OCI-M2 (cell line): ENCODE results near the gene ANXA6.

ENCODE experiments used
- DNase-seq: peaks from one replicate; lab custom pipeline; 2025; ENCODE audit not compliant: unreplicated experiment; lab: John Stamatoyannopoulos, UW

The ANXA6 gene

DNA sequence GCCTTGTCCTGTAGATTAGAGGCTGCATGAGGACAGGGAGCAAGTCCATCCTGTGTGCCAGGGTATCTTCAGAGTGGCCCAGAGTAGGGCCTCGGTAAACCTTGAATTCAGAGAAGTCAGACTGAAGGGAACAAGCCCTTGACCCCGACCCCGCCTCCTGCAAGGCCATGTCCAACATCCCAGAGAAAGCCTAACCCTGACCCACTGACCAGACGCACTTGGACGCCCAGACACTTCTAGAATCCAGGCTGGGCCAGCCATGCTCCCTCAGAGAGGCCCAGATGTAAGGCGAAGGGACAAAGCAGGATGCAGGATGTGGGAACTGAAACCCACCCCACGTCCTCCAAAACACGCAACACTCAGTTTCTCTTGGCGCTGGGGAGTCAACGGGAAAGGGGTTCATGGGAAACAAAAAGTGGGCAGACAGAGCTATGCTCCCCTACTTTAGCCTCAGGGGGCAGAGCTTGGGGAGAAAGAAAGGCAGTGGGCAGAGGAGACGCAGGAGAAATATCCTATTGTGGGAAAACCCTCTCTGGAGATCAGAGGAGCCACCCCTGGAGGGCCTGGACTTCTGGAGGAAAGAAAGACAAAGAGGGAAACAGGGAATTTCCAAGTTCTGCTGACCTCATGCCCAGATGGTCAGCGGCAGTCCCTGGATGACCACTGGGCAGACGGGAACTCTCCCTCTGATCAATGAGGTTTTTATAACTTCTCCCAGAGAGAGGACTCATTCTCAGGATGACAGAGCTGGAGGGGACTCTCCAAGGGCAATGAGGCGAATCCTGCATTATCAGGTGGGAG is 89.7 kb downstream of the ANXA6 start:
- DNase-seq = no peak

DNA sequence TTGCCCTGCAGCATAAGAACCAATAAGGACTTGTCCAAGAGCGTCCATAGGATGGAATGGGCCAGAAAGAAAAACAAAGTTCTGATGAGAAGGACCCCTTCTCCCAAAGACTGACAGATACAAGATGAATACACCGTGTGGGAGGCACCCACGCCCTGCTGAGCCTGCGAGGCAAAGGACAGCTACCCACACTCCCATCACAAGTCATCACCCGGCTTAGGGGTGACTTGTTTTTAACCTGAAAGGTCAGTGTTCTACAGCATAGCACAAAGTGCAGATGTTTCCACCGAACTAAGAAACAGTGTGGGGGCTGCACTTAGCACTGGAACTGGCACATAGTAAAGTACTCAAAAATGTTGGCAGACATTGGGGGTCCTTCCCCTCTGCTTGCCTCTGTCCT is 90.7 kb downstream of the ANXA6 start:
- no peak for DNase-seq

DNA sequence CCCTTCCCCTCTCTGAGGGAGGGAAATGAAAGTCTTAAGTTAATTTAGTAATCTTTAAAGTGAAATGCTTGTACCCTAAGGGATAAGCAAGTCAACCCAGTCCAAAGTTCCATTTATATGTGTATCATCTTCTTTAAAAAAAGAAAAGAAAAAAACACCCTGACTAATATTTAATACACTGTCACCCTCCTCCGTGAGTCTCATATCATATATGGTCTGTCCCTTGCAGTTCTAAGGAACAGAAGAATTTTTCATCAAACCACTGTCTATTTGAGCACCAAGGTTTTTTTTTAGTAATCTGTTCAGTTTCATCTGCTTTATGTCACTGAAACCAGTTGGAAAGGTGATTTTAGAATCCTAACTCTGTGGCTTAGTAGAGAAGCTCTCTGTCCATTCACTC is 92.0 kb downstream of the ANXA6 start:
- no peak for DNase-seq

DNA sequence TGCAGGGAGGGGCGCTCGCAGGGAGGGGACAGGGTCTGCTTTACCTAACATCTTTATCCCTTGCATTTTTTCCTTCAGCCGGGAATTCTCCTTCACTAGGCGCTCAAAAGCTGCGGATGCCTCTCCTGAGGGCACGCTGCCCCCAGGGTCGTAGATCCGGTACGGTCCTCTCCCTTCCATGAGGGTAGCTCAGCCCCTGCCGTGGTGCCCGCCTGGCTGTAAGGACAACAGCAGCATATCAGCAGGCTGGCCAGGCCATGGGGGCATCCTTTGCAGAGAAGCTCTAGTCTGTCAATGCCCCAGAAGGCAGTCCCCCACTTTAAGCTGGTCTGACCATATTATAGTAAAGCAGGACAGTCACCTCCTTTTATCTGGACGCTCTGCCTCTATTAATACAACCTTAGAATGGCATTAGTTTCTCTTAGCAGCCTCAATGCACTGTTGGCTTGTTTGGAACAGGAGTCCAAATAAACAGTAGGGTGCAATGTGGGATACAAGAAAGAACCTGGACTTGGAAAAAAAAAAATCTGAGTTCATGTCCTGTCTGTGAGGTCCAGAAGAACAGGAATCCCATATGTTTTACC is 92.6 kb downstream of the ANXA6 start:
- DNase-seq = no peak

DNA sequence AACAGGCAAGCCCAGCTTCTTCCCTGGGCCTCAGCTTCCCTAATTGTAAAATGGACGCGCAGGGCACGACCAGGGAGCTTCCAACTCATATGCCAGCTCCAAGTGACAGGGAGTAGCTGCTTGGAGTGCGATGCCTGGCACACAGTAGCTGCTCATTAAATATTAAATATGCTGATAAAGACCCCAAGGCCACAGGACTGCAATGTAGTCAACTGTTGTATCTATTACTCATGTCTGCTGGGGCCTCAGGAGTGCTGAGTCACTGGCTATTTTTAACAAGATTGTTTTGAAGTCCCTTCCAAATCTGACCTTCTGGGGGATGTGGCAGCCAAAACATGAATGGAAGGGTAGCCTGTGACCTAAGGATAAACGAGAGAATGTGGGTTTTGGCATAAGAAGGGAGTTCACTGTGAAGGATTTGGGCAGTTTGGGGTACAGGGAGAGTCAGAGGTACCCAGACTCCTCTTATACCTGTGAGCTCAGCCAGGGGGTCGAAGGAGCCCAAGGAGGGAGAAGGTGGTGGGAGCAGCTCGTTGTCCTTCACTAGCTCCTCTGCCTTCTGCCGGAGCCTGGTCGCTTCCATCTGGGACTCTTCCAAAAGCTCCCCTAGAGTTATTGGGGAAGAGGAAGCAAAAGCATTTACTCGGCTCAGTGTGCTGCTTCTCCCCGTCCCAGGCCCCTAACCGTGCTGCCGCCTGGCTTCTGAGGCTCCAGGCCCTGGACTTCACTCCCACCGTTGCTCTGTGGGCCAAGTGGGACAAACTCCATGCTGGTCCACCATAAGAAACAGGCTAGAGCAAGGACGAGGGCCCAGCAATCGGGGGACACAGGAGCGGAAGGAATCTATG is 94.2 kb downstream of the ANXA6 start:
- no peak for DNase-seq

DNA sequence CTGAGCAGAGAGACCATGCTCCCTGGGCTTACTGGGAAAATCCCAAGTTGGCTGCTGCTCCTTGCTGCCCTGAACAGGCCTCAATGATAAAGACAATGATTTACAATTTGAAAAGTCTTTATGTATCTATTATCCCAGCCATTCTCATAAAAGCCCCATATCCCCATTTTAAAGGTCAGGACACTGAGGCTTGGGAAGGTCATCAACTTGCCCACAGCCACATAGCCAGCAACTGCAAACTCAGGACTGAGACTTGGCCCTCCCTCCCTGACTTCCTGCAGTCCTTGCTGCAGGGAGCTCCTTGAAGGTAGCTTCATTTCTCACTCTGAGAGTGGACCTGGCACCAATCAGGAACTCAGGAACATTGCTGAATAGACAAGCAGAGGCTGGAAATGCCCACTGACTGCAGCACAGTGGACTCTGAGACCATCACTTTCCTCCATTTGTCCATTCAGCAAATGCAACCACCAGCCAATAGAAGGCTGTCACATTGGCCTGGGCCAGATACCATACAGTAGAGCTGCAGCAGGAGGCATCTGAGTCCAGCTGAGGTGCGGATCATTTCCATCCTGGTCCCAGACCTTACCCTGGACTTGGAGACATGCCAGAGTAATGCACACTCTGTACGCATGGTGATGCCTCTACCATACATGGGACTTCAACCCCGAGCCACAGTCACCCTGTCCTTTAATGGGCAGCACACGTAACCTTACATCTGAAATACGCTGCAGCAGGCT is 95.0 kb downstream of the ANXA6 start:
- no peak for DNase-seq

DNA sequence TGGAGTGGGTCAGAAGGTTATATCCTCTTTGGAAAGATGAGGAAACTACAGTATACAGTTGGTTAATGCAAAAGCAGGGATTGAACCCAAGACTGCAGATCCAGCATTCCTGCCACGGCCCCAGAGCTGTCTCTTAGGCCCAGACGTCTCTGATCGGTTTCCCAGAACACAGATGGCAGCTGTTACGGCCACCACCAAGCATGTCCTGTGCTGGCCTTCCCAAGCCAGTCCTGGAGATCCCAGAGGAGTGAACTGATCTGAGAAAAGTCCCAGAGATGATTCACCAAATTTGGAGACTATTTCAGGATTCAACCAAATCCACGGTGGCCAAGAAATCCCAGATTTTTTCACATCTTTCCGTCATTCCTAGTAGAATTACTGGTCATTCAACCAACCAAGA is 96.8 kb downstream of the ANXA6 start:
- no peak for DNase-seq

DNA sequence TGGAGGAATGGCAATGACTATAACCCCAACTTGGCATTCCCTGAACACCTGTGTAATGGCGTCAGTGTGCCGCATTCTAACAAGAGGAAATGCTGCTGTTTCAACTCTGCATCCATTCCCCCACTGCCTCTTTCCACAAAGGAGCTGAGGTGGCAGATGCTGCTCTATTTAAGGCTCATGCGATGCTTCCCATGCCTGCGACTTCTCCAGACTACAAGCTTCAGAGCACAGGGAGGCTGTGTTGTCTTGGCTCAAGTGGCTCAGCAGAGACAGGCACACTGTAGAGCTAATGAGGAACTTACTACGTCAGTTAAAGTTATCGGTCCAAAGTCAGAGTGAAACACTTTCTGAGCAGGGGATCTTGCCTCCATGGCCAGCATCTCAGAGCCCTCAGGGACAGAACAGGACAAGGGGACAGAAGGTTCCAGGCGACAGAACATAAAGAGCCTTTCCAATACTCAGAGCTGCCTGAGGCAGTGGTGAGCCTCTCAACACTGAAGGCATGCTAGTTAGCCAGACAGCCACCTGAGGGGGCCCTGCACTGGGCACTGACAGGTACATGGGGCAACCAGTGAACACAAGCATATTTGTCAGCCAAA is 98.6 kb downstream of the ANXA6 start:
- no peak for DNase-seq

DNA sequence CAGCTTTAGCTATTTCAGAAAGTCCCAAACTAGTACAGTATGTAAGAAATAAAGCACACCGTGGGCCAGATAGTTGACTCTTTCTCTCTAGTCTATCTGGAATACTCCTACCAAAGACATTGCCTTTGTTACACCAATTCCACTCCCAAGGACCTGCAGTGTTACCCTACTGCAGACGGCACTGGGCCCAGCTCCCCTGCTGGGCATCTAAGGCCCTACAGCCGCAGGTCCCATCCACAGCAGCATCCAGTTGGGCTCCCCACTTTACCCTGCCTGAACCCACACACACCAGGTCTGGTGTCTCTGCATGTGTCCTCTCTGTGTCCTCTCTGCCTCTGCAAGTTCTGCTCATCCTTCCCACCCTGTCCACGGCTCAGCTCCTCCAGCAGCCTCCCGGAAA is 99.3 kb downstream of the ANXA6 start:
- no peak for DNase-seq

DNA sequence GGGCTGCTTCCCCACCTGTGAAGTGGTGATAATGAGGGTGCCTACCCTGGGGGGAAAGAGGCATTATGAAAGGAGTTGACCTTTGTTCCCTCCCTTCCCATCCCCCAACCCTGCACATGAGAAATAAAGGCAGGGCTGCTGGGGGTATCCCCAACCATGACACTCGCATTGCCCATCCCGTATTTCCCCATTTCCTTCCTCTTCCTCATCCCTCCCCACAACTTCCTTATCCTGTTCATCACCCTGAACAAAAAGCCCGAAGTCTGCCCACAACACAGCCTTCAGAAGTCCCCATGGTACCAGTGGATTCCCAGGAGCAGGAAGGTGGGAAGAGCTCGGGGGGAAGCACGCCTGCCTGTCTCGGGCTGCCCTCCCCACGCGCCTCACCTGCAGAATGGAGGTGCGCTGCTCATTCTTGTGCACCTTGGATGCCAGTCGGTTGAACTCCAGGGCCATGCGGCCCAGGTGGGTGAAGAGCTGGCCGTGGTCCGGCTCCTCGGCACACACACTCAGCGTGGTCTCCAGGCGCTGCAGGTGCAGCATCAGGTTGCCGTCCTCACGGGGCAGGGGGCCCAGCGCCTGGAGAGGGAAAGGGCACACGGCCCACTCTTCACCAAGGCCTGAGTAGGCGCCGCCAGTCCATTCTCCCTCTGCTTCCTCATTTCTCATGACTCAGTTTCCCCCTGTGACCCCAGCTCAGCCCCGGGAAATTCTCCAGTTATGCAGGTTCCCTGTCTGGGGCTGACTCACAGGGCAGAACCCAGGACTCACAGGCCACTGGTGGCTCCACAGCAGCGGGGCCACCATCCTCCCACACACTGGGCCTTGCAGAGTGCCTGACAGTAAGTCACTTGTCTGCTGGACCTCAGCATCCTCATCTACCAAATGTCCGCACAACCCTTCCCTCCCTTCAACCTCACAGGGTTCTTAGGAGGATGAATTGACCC is 100.9 kb downstream of the ANXA6 start:
- DNase-seq = no peak

DNA sequence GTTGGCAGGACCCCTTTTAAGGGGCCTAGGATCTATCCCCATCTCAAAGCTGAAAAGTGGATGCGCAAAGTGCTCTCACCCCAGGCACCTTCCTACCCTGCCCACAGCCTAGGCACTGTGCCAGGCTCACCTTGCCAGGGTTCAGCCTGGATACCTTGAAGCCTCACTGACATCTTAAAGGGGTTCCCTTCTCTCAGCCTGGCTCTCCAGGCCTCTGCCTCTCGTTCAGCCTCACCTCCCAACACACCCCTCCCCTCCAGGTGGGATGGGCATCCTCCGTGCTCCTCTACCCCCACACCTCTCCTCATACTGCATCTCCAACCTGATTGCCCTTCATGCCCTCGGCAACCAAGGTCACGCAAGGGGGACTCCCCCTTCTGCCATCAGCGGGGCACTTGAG is 102.2 kb downstream of the ANXA6 start:
- DNase-seq = no peak

DNA sequence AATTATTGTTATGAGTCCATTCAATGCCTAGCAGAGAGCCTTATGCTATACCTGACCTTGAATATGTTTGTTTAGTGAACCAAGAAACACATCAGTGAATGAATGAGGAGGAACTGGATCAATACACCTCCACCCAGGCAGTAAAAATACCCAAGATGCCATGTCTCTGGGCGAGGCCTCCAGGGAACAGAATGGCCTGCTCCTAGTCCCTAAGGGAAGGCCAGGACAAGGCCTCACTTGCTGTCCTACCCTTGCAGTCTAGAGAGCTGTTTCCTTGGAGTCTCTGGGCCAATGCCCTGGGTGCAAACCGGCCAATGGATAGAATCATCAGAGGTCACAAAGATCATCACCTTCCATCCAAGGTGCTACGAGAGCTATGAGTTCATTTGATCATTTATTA is 102.9 kb downstream of the ANXA6 start:
- DNase-seq = no peak

DNA sequence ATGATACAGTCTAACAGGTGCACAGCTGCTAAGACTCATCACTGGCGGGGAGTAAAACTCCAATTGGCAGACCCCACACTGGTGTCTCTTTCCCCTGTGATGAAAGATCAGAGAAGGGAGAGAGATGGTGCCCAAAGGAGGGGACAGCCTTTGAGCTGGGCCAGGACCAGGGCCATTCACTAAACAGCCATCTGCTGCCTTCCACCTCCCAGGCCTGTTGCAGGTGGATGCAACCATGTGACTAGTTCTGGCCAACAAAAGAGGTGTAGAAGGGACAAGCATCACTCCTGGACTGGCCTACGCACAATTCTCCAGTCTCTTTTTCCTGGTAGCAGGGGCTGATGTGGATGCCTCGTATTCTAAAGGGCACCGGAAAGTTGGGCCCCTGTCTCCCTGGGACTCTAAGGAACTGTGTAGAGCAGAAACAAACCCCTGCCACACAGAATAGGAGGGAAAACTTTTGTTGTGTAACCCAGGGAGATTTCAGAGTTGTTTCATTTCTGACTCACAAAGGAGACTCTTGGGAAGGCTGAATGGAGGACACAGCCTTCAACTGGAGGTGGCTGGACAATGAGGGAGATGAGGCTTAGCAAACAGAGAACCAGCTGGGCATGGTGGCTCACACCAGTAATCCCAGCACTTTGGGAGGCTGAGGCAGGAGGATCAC is 103.7 kb downstream of the ANXA6 start:
- no peak for DNase-seq

DNA sequence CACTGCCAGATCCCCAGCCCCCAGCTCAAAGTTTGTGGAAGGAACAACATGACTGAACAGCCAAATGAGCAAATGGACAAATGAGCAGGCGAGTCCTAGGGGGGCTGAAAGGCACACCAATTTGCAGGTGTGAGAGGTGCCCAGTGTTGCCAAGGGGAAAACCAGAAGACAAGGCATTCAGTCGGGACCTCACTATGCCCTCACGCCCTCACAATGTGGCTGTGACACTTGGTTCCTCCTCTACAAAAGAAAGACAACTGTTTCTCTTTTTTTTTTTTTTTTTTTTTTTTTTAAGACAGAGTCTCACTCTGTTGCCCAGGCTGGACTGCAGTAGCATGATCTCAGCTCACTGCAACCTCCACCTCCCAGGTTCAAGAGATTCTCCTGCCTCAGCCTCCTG is 104.7 kb downstream of the ANXA6 start:
- DNase-seq = no peak

DNA sequence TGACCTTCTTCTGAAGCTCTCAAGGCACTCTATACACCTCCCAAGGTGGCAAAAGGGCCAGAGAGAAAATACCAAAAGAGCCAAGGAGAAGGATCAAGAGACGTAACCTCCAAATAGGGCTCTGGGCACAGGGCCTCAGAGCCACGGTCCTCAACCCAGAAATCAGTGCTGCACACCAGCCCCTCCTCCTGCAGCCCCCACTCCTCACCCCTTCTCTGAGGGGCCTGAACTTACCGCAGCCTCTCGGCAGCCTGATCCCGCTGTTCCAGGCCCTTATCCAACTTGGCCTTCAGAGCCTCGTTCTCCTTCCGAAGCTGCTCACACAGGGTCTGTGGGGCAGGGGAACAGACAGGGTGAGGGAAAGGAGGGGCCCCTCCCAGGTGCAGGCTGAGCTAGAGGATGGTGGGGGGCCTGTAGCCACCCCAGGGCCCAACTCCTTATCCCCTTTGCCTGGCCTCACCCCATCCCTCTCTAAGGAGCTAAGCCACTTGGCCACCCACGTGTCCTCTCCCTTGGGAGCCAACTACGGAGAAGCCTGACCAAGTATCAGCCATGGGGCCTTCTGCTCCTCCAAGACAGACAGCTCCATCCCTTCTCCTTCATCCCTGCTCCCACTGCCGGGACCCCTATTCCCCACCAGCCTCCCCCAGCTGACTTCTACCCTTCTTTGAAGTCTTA is 105.5 kb downstream of the ANXA6 start:
- DNase-seq = no peak

DNA sequence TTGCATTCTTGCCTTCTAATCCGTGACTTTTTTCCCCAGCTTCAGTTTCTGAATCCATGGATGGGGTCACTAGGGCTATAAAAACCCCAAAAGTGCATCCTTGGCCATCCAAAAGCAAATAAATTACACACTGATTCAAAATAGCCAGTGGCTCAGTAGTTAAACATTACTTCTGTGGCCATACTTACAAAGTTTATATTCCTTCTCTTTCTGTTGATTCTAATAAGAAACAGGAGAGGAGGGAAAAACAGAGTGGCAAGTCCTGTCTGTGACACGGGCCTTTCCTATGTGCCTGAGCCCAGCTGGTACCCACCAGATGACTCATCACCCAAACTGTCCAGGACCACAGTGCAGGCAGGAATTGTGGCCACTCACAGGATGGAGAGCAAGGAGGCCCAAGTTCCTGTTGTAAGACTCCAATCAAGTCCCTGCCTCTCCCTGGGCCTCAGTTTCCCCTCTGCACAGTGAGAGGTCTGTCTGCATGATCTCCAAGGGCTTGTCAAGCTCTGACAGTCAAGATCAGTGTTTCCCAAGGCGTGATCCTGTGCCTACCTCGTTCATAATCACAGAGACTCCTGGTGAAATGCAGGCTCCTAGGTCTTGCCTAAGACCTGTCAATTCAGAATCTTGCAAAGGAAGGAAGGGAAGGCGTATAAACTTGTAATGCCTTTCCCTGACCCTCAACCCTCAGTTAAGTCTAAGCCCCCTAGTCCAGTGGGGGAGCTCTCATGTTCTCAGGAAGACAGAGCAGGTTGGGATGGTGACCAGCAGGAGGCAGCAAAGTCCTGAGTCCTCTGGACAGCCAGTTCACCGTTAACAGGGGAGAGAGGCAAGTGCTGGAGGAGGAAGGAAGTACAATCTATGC is 106.3 kb downstream of the ANXA6 start:
- no peak for DNase-seq
